ENCODE results near the gene RNF222.

RNF222 gene

DNA sequence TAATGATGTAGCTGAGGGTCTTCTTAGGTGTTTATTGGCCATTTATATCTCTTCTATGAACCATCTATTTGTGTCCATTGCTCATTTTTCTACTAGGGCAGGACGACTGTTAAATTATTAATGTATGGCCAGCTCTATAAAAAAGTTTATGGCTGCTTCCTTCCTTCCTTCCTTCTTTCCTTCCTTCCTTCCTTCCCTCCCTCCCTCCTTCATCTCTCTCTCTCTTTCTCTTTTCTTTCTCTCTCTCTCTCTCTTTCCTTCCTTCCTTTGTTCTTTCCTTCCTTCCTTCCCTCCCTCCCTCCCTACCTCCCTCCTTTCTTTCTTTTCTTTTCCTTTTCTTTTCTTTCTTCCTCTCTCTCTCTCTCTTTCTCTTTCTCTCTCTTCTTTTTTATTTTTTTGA lies 20.8 kb upstream of the RNF222 start:
- no peak overlapping the region for H3K4me2 ChIP-seq (ENCODE audit: insufficient read depth, low read length)

DNA sequence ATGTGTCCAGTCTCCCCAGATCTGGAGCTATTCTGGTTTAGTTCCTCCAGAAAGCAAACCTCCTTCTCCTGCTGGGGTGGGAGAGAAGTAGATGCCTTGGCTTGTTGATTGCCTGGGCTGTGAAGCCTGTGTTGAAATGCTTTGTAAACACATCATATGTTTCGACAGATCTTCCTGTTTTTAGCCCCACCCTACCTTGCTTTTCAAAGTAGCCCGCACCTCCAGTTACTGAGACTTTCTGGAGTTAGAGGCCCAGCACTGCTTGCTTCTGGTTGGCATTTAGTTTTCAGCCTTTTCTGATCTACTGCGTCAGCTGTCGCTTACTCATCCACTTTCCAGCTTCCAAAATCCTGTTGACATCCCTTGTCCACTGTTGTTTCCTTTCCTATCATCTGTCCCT lies 20.2 kb upstream of the RNF222 start:
- H3K27ac ChIP-seq (ENCODE audit: low read length), result no peak overlapping the region
- H3K79me2 ChIP-seq (ENCODE audit: insufficient read depth, low read length), result no peaks in the 10 kb centered on the region
- no peak overlapping the region for H2AFZ ChIP-seq (ENCODE audit: low read depth, low read length)
- H3K4me2 ChIP-seq (ENCODE audit: insufficient read depth, low read length), result no peak overlapping the region
- no peak overlapping the region for H3K9ac ChIP-seq (ENCODE audit: low read depth, low read length)
- no peaks in the 10 kb centered on the region for H3K4me1 ChIP-seq (ENCODE audit: insufficient read depth, low read length)
- H4K20me1 ChIP-seq (ENCODE audit: insufficient read depth, low read length), result no peaks in the 10 kb centered on the region
- H3K36me3 ChIP-seq (ENCODE audit: insufficient read depth, low read length), result no peaks in the 10 kb centered on the region
- no peak for ATAC-seq (ENCODE audit: insufficient read depth, low read depth)
- peaks cover 11% of the 10 kb centered on the region for H3K27me3 ChIP-seq (ENCODE audit: insufficient read depth, low read length, poor library complexity)
- no peak overlapping the region for H3K4me3 ChIP-seq (ENCODE audit: low read depth in 1 of 2, low read length in 2 of 2)
- DNase-seq, result no peak
- no peaks in the 10 kb centered on the region for H3K9me3 ChIP-seq (ENCODE audit: insufficient read depth, low read length, severe bottlenecking)
- no peak for TF ChIP-seq EZH2 (IDR thresholded peaks at IDR 0.05; ENCODE audit: borderline replicate concordance, low read depth, low read length, severe bottlenecking)

More for the DNA sequence above, 20.8 kb upstream of the RNF222 start:
- Histone ChIP-seq H3K79me2 (ENCODE audit: insufficient read depth, low read length) (no peaks in the 10 kb centered on the region), H3K9me3 (ENCODE audit: insufficient read depth, low read length, severe bottlenecking) (no peaks in the 10 kb centered on the region), H3K9ac (ENCODE audit: low read depth, low read length) (no peak overlapping the region), H3K27ac (ENCODE audit: low read length) (no peak overlapping the region), H3K27me3 (ENCODE audit: insufficient read depth, low read length, poor library complexity) (peaks cover 11% of the 10 kb centered on the region), H3K4me1 (ENCODE audit: insufficient read depth, low read length) (no peaks in the 10 kb centered on the region), H3K4me3 (ENCODE audit: low read depth in 1 of 2, low read length in 2 of 2) (no peak overlapping the region), H4K20me1 (ENCODE audit: insufficient read depth, low read length) (no peaks in the 10 kb centered on the region), H2AFZ (ENCODE audit: low read depth, low read length) (no peak overlapping the region), H3K36me3 (ENCODE audit: insufficient read depth, low read length) (no peaks in the 10 kb centered on the region)
- TF ChIP-seq, protein P1, sequence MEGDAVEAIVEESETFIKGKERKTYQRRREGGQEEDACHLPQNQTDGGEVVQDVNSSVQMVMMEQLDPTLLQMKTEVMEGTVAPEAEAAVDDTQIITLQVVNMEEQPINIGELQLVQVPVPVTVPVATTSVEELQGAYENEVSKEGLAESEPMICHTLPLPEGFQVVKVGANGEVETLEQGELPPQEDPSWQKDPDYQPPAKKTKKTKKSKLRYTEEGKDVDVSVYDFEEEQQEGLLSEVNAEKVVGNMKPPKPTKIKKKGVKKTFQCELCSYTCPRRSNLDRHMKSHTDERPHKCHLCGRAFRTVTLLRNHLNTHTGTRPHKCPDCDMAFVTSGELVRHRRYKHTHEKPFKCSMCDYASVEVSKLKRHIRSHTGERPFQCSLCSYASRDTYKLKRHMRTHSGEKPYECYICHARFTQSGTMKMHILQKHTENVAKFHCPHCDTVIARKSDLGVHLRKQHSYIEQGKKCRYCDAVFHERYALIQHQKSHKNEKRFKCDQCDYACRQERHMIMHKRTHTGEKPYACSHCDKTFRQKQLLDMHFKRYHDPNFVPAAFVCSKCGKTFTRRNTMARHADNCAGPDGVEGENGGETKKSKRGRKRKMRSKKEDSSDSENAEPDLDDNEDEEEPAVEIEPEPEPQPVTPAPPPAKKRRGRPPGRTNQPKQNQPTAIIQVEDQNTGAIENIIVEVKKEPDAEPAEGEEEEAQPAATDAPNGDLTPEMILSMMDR (IDR thresholded peaks at IDR 0.05; ENCODE audit: borderline replicate concordance, extremely low read depth, low read length, poor library complexity, severe bottlenecking), result no peak
- TF ChIP-seq EZH2 (IDR thresholded peaks at IDR 0.05; ENCODE audit: borderline replicate concordance, low read depth, low read length, severe bottlenecking), result no peak
- ATAC-seq (ENCODE audit: insufficient read depth, low read depth) (no peak), DNase-seq (no peak)

DNA sequence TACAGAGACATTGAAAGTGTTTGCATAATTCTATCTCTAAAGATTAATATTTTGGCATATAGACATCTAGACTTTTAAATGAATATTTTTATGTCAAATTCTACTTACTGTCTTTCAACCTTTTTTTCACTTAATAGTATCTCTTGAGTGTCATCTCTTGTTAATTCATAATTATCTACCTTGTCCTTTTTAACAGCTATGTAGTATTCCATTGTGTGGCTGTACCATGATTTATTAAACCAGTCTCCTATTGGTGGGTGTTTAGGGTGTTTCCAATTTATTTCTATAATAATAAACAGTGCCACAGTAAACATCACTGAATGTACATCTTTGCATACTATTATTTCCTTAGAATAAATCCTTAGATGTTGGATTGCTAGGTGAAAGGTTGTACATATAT lies 16.3 kb upstream of the RNF222 start:
- TF ChIP-seq EZH2 (IDR thresholded peaks at IDR 0.05; ENCODE audit: borderline replicate concordance, low read depth, low read length, severe bottlenecking), result no peak
- TF ChIP-seq, protein P1 (IDR thresholded peaks at IDR 0.05; ENCODE audit: borderline replicate concordance, extremely low read depth, low read length, poor library complexity, severe bottlenecking), result no peak
- Histone ChIP-seq H3K4me3 (ENCODE audit: low read depth in 1 of 2, low read length in 2 of 2) (no peak overlapping the region), H3K4me2 (ENCODE audit: insufficient read depth, low read length) (no peak overlapping the region), H3K36me3 (ENCODE audit: insufficient read depth, low read length) (no peaks in the 10 kb centered on the region), H3K27ac (ENCODE audit: low read length) (no peak overlapping the region), H3K9ac (ENCODE audit: low read depth, low read length) (no peak overlapping the region), H3K27me3 (ENCODE audit: insufficient read depth, low read length, poor library complexity) (peaks cover 11% of the 10 kb centered on the region), H3K4me1 (ENCODE audit: insufficient read depth, low read length) (peaks cover 7% of the 10 kb centered on the region), H2AFZ (ENCODE audit: low read depth, low read length) (no peak overlapping the region), H3K9me3 (ENCODE audit: insufficient read depth, low read length, severe bottlenecking) (no peaks in the 10 kb centered on the region), H3K79me2 (ENCODE audit: insufficient read depth, low read length) (no peaks in the 10 kb centered on the region), H4K20me1 (ENCODE audit: insufficient read depth, low read length) (no peaks in the 10 kb centered on the region)
- no peak for ATAC-seq (ENCODE audit: insufficient read depth, low read depth)
- DNase-seq, result no peak

DNA sequence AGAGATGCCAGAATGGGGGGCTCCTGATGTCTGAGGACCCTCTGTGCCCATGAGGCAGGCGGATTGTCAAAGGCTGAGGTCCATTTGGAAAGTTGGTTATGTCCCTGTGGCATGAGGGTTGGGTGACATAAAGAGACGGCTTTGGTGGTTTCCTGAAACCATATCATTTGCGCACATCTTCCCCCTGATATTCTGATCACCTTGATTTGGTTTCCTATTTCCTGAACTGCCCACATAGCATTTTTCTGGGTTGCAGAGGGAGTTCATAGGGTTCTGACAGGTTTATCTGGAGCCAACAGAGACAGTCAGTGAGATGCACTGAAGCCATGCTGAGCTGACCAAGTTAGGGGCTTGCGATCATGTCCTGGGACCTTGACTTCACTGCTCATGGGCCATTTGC lies 15.7 kb upstream of the RNF222 start:
- TF ChIP-seq, protein P1 (IDR thresholded peaks at IDR 0.05; ENCODE audit: borderline replicate concordance, extremely low read depth, low read length, poor library complexity, severe bottlenecking), result no peak
- TF ChIP-seq EZH2 (IDR thresholded peaks at IDR 0.05; ENCODE audit: borderline replicate concordance, low read depth, low read length, severe bottlenecking), result no peak
- no peaks in the 10 kb centered on the region for H3K36me3 ChIP-seq (ENCODE audit: insufficient read depth, low read length)
- peaks cover 11% of the 10 kb centered on the region for H3K27me3 ChIP-seq (ENCODE audit: insufficient read depth, low read length, poor library complexity)
- no peaks in the 10 kb centered on the region for H4K20me1 ChIP-seq (ENCODE audit: insufficient read depth, low read length)
- no peak for ATAC-seq (ENCODE audit: insufficient read depth, low read depth)
- no peak overlapping the region for H3K9ac ChIP-seq (ENCODE audit: low read depth, low read length)
- no peak overlapping the region for H3K27ac ChIP-seq (ENCODE audit: low read length)
- no peaks in the 10 kb centered on the region for H3K9me3 ChIP-seq (ENCODE audit: insufficient read depth, low read length, severe bottlenecking)
- no peaks in the 10 kb centered on the region for H3K79me2 ChIP-seq (ENCODE audit: insufficient read depth, low read length)
- H2AFZ ChIP-seq (ENCODE audit: low read depth, low read length), result no peak overlapping the region
- no peak overlapping the region for H3K4me3 ChIP-seq (ENCODE audit: low read depth in 1 of 2, low read length in 2 of 2)
- peaks cover 7% of the 10 kb centered on the region for H3K4me1 ChIP-seq (ENCODE audit: insufficient read depth, low read length)
- no peak for DNase-seq
- no peak overlapping the region for H3K4me2 ChIP-seq (ENCODE audit: insufficient read depth, low read length)
